Lower leg skin (tissue), 3 donors: ENCODE data around the gene PGM5.
"Not testable (repeated sequence)": the region's sequence is repeated elsewhere in the genome, so short reads cannot be mapped to it uniquely, and the experiment has no call there.

Experiments
- CTCF ChIP-seq, 3 donors: fragments of 450-650 bp; IDR thresholded peaks; one replicate each; pipeline ENCODE4 v1.5.1; 2016; ENCODE audit warnings: antibody characterized with exemption in 3 of 3, mild to moderate bottlenecking in 3 of 3, moderate library complexity in 2 of 3
- POLR2A ChIP-seq, 2 donors: fragments of 450-650 bp; IDR thresholded peaks; one replicate each; pipeline ENCODE4 v1.6.1; 2016 to 2017; ENCODE audit warnings: antibody characterized with exemption in 2 of 2, mild to moderate bottlenecking in 1 of 2, moderate library complexity in 1 of 2

- TF ChIP-seq CTCF, POLR2A (IDR thresholded peaks at IDR 0.05): not testable (repeated sequence)
Observed at GRCh38 chr9:68404421-68405185, 48.2 kb downstream of the PGM5 start.
